Endodermal cell (in vitro differentiated cells): ENCODE measurements around the gene ARHGAP12. TPM values are rescaled to one million over a fixed set of nuclear protein-coding genes. Genes with fewer than 3 reads are reported as not detected.
A peak's percentile ranks its signal among the peaks of the same experiment; 100 is the strongest.
"Not testable (repeated sequence)": the region's sequence is repeated elsewhere in the genome, so short reads cannot be mapped to it uniquely, and the experiment has no call there.

ENCODE experiments used
- DNase-seq: peaks from one replicate; pipeline ENCODE4 v3.0.0-alpha.2; 2017
- H3K27ac ChIP-seq: 2 replicates; pipeline ENCODE4 v1.5.1; 2013; ENCODE audit warnings: mild to moderate bottlenecking, low read depth, low read length, moderate library complexity
- H3K27me3 ChIP-seq: 2 replicates; pipeline ENCODE4 v1.6.1; 2013; ENCODE audit warnings: mild to moderate bottlenecking, low read length, moderate library complexity; ENCODE audit not compliant: insufficient read depth, control insufficient read depth, poor library complexity, severe bottlenecking
- H3K36me3 ChIP-seq: 2 replicates; pipeline ENCODE4 v1.7.0; 2013; ENCODE audit warnings: mild to moderate bottlenecking, low read length, moderate library complexity; ENCODE audit not compliant: control insufficient read depth, insufficient read depth
- H3K4me1 ChIP-seq: one replicate; pipeline ENCODE4 v1.7.0; 2013; ENCODE audit warnings: low read length; ENCODE audit not compliant: control insufficient read depth, insufficient read depth
- H3K4me3 ChIP-seq: 2 replicates; pipeline ENCODE4 v1.5.1; 2013; ENCODE audit warnings: mild to moderate bottlenecking, low read length, moderate library complexity
- H3K9ac ChIP-seq: 2 replicates; pipeline ENCODE4 v1.6.1; 2013; ENCODE audit warnings: mild to moderate bottlenecking, low read length, moderate library complexity; ENCODE audit not compliant: poor library complexity, severe bottlenecking; ENCODE audit errors: extremely low read depth
- H3K9me3 ChIP-seq: 2 replicates; pipeline ENCODE4 v1.6.1; 2013; ENCODE audit warnings: mild to moderate bottlenecking, low read length, moderate library complexity; ENCODE audit not compliant: control insufficient read depth
- H3K27ac Mint-ChIP-seq: 2 replicates; pipeline ENCODE4 v1.8.0; 2020; ENCODE audit warnings: mixed read lengths
- H3K27me3 Mint-ChIP-seq: 2 replicates; pipeline ENCODE4 v1.8.0; 2021; ENCODE audit warnings: mild to moderate bottlenecking, mixed read lengths; ENCODE audit not compliant: insufficient read depth
- H3K36me3 Mint-ChIP-seq: 2 replicates; pipeline ENCODE4 v1.8.0; 2020; ENCODE audit warnings: low read depth, mixed read lengths
- H3K4me1 Mint-ChIP-seq: 2 replicates; pipeline ENCODE4 v1.8.0; 2020; ENCODE audit warnings: mixed read lengths
- H3K4me3 Mint-ChIP-seq: 2 replicates; pipeline ENCODE4 v1.8.0; 2020; ENCODE audit warnings: mild to moderate bottlenecking, moderate library complexity, mixed read lengths
- H3K9me3 Mint-ChIP-seq: 2 replicates; pipeline ENCODE4 v1.8.0; 2020; ENCODE audit warnings: mild to moderate bottlenecking, mixed read lengths
- WGBS, 2 experiments: methylation state at CpG; one replicate each; pipeline versions ENCODE4 v1.1.5 to v1.1.7; 2013; ENCODE audit warnings: missing lambda C conversion rate in 2 of 2, mixed read lengths in 1 of 2; ENCODE audit not compliant: insufficient coverage in 1 of 2, insufficient read length in 1 of 2; 5-methylcytosine and 5-hydroxymethylcytosine counted together
- total RNA-seq, 2 donors: library from RNA; stranded (reverse); fragmentation: NEBNext Ultra II Directional in 1 of 2; extraction: Animal tissue kit (Norgen Biotek cat#: 25700) in 1 of 2; gene quantifications; 2 replicates in 1 of 2; 3 replicates in 1 of 2; pipeline ENCODE4 v1.2.1, GENCODE V29; 2021
- TF ChIP-seq, protein P1 (sequence below): fragments of 200-600 bp; sonication (generic); conservative IDR thresholded peaks from 2 replicates; pipeline ENCODE4 v1.5.0; 2021; ENCODE audit warnings: antibody characterized with exemption, mild to moderate bottlenecking

The ARHGAP12 gene
- total RNA-seq, 2 donors from 2014 or later: 49.6 to 49.8 TPM

DNA sequence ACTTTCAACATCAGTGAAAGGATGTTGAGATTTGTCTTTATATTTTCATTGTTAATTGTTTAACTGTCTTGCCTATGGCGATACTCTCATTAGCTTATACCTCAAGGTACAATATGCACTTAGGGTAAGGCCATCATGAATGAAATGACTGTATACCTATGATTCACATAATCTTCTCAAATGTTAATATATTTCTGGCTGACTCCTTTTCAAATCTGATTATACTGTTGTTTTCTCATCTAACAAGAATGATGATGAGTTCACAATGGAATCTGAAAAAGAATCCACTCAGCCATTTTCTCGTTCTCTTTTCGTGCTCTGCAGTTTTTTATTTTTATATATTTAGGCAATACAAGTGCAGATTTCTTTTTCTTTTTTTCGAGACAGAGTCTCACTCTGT, 159.1 kb downstream of the ARHGAP12 start:
- H3K36me3 ChIP-seq: no peaks in the 10 kb centered on the region
- no peaks in the 10 kb centered on the region for H3K4me1 ChIP-seq
- no peaks in the 10 kb centered on the region for H3K27me3 ChIP-seq
- no peaks in the 10 kb centered on the region for H3K4me1 Mint-ChIP-seq
- H3K27me3 Mint-ChIP-seq: no peaks in the 10 kb centered on the region
- TF ChIP-seq, protein P1, sequence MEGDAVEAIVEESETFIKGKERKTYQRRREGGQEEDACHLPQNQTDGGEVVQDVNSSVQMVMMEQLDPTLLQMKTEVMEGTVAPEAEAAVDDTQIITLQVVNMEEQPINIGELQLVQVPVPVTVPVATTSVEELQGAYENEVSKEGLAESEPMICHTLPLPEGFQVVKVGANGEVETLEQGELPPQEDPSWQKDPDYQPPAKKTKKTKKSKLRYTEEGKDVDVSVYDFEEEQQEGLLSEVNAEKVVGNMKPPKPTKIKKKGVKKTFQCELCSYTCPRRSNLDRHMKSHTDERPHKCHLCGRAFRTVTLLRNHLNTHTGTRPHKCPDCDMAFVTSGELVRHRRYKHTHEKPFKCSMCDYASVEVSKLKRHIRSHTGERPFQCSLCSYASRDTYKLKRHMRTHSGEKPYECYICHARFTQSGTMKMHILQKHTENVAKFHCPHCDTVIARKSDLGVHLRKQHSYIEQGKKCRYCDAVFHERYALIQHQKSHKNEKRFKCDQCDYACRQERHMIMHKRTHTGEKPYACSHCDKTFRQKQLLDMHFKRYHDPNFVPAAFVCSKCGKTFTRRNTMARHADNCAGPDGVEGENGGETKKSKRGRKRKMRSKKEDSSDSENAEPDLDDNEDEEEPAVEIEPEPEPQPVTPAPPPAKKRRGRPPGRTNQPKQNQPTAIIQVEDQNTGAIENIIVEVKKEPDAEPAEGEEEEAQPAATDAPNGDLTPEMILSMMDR: no peak
- no peak overlapping the region for H3K4me3 ChIP-seq
- H3K4me3 Mint-ChIP-seq: no peak overlapping the region
- H3K27ac ChIP-seq: no peak overlapping the region
- H3K36me3 Mint-ChIP-seq: no peaks in the 10 kb centered on the region
- DNase-seq: no peak
- H3K27ac Mint-ChIP-seq: no peak overlapping the region
- H3K9me3 ChIP-seq: peaks cover 3% of the 10 kb centered on the region
- no peak overlapping the region for H3K9ac ChIP-seq
- WGBS, 2 experiments: 71% methylated on average over 4 of the region's 4 CpGs; no CpG with 5 or more reads in 1 of the 2 experiments
- H3K9me3 Mint-ChIP-seq: peaks cover 3% of the 10 kb centered on the region

DNA sequence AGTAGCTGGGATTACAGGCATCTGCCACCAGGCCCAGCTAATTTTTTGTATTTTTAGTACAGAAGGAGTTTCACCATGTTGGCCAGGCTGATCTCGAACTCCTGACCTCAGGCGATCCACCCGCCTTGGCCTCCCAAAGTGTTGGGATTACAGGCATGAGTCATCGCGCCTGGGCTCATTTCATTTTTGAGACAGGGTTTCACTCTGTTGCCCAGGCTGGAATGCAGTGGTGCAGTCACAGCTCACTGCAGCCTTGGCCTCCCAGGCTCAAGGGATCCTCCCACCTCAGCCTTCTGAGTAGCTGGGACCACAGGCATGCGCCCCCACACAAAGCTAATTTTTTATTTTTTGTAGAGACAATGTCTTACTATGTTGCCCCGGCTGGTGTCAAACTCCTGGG, 159.7 kb downstream of the ARHGAP12 start:
- not testable (repeated sequence) for H3K9me3 ChIP-seq, H3K4me3 Mint-ChIP-seq, H3K4me1 Mint-ChIP-seq, H3K27ac ChIP-seq, H3K36me3 ChIP-seq, H3K27me3 ChIP-seq, H3K4me1 ChIP-seq, DNase-seq, H3K4me3 ChIP-seq, H3K27me3 Mint-ChIP-seq, H3K9me3 Mint-ChIP-seq, H3K27ac Mint-ChIP-seq, H3K9ac ChIP-seq, H3K36me3 Mint-ChIP-seq
- 92 to 96% methylated on average over 7 of the region's 7 CpGs for WGBS, 2 experiments

DNA sequence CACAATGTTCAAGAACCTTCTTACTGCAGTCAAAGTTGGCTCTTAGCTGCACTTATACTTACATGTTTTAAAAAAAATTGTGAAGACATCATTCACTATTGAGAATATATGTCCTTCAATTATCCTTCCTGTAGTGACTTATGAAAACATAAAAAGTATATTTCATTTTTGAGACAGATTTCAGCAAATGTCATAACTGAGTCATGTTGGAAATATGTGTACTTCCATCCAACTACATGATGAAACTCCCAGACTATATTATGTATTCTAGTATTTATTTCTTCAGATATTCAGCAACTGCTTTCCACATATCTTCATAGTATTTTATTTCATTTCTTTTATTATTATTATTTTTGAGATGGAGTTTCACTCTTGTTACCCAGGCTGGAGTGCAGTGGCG, 160.2 kb downstream of the ARHGAP12 start:
- H3K27me3 Mint-ChIP-seq: no peaks in the 10 kb centered on the region
- Histone ChIP-seq H3K27me3 (no peaks in the 10 kb centered on the region), H3K4me1 (no peaks in the 10 kb centered on the region), H3K9ac (no peak overlapping the region), H3K9me3 (peaks cover 9% of the 10 kb centered on the region), H3K36me3 (no peaks in the 10 kb centered on the region), H3K27ac (no peak overlapping the region), H3K4me3 (no peak overlapping the region)
- TF ChIP-seq, protein P1: no peak
- WGBS, 2 experiments: 94 to 100% methylated on average over 1 of the region's 1 CpG
- H3K36me3 Mint-ChIP-seq: peaks cover 7% of the 10 kb centered on the region
- H3K4me3 Mint-ChIP-seq: no peak overlapping the region
- no peak overlapping the region for H3K27ac Mint-ChIP-seq
- no peak for DNase-seq
- no peaks in the 10 kb centered on the region for H3K4me1 Mint-ChIP-seq
- peaks cover 14% of the 10 kb centered on the region for H3K9me3 Mint-ChIP-seq

DNA sequence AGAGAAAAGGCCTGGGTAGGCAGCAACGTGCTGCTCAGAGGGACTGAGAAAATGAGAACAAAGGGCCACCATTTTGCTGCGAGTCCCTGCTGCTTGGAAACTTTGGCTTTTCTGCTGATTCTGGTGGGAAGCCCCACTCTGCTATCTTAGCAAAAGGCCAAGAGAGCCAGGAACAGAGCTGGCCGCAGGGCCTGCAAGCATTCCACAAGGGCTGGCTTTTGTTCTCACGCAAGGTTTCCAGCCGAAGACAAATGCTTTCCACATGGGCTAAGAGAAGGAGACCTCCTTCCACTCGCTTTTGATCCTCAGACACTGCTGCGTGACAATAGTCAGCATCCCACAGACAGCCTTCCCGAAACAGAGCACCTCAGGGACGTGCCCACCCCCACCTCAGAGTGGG, 163.1 kb downstream of the ARHGAP12 start:
- Histone ChIP-seq H3K27me3 (no peaks in the 10 kb centered on the region), H3K36me3 (no peaks in the 10 kb centered on the region), H3K4me1 (no peaks in the 10 kb centered on the region), H3K27ac (peak overlapping the region; percentile 11), H3K9me3 (peaks cover 20% of the 10 kb centered on the region), H3K9ac (no peak overlapping the region), H3K4me3 (no peak overlapping the region)
- peaks cover 20% of the 10 kb centered on the region for H3K9me3 Mint-ChIP-seq
- DNase-seq: no peak
- peaks cover 12% of the 10 kb centered on the region for H3K4me1 Mint-ChIP-seq
- peaks cover 12% of the 10 kb centered on the region for H3K36me3 Mint-ChIP-seq
- H3K4me3 Mint-ChIP-seq: no peak overlapping the region
- TF ChIP-seq, protein P1: no peak
- 71 to 90% methylated on average over 5 to 9 of the region's 9 CpGs for WGBS, 2 experiments
- no peak overlapping the region for H3K27ac Mint-ChIP-seq
- H3K27me3 Mint-ChIP-seq: no peaks in the 10 kb centered on the region
